DND-41 (cell line): Measurements from ENCODE around the gene KCNK15.

Experiments
- ATAC-seq: fragments of 200-7000 bp; cut with Tn5 transposase; 3 replicates; pipeline ENCODE4 v1.9.1; 2021; ENCODE audit warnings: low read depth; ENCODE audit not compliant: insufficient read depth
- DNase-seq: peaks from one replicate; pipeline ENCODE4 v3.0.0-alpha.2; 2020
- H2AFZ ChIP-seq: 2 replicates; pipeline ENCODE4 v1.6.0; 2012; ENCODE audit warnings: low read depth, low read length
- H3K27ac ChIP-seq: 2 replicates; pipeline ENCODE4 v1.5.1; 2012; ENCODE audit warnings: low read length, inconsistent platforms
- H3K27me3 ChIP-seq: fragments of 200-600 bp; sonication (generic); 2 replicates; pipeline ENCODE4 v1.6.0; 2012; ENCODE audit warnings: low read length, mild to moderate bottlenecking, inconsistent platforms; ENCODE audit not compliant: insufficient read depth, poor library complexity
- H3K36me3 ChIP-seq: 2 replicates; pipeline ENCODE4 v1.5.1; 2012; ENCODE audit warnings: low read length, inconsistent platforms; ENCODE audit not compliant: insufficient read depth
- H3K4me1 ChIP-seq: 2 replicates; pipeline ENCODE4 v1.5.1; 2012; ENCODE audit warnings: mild to moderate bottlenecking, low read length; ENCODE audit not compliant: insufficient read depth
- H3K4me2 ChIP-seq: 2 replicates; pipeline ENCODE4 v1.6.0; 2012; ENCODE audit warnings: mild to moderate bottlenecking, moderate library complexity, low read length, inconsistent platforms; ENCODE audit not compliant: insufficient read depth
- H3K4me3 ChIP-seq, 2 experiments: fragments of 200-600 bp in 1 of 2; shearing (Covaris generic) in 1 of 2; 2 replicates each; pipeline ENCODE4 v1.5.1; 2012 to 2016; ENCODE audit warnings: inconsistent platforms in 2 of 2, low read length in 2 of 2, mild to moderate bottlenecking in 2 of 2, low read depth in 1 of 2, moderate library complexity in 1 of 2
- H3K79me2 ChIP-seq: 2 replicates; pipeline ENCODE4 v1.6.0; 2012; ENCODE audit warnings: low read length, inconsistent platforms; ENCODE audit not compliant: insufficient read depth
- H3K9ac ChIP-seq: 2 replicates; pipeline ENCODE4 v1.6.0; 2012; ENCODE audit warnings: low read depth, mild to moderate bottlenecking, inconsistent platforms, low read length, moderate library complexity
- H3K9me3 ChIP-seq: 2 replicates; pipeline ENCODE4 v1.5.1; 2012; ENCODE audit warnings: low read length, moderate library complexity, mild to moderate bottlenecking, inconsistent platforms; ENCODE audit not compliant: insufficient read depth, severe bottlenecking
- H4K20me1 ChIP-seq: 2 replicates; pipeline ENCODE4 v1.6.0; 2012; ENCODE audit warnings: low read length; ENCODE audit not compliant: insufficient read depth
- EZH2 ChIP-seq: IDR thresholded peaks from 3 replicates; pipeline ENCODE4 v1.6.1; 2012; ENCODE audit warnings: borderline replicate concordance, low read depth, mild to moderate bottlenecking, moderate library complexity, low read length, inconsistent platforms; ENCODE audit not compliant: severe bottlenecking
- TF ChIP-seq, protein P1 (sequence below): IDR thresholded peaks from 2 replicates; pipeline ENCODE4 v1.5.1; 2012; ENCODE audit warnings: borderline replicate concordance, low read length, moderate library complexity, mild to moderate bottlenecking; ENCODE audit not compliant: poor library complexity, severe bottlenecking; ENCODE audit errors: extremely low read depth

The KCNK15 gene

GRCh38 chr20:44720621-44720996 lies 25.1 kb upstream of the KCNK15 start:
- Histone ChIP-seq H3K4me1 (no peaks in the 10 kb centered on the region), H4K20me1 (no peaks in the 10 kb centered on the region; the same call in 1 of the 2 replicates), H3K36me3 (no peaks in the 10 kb centered on the region), H3K9ac (no peak overlapping the region), H2AFZ (no peak overlapping the region), H3K4me3 (no peak overlapping the region), H3K9me3 (no peaks in the 10 kb centered on the region), H3K79me2 (no peaks in the 10 kb centered on the region), H3K27ac (no peak overlapping the region), H3K4me2 (no peak overlapping the region), H3K27me3 (no peaks in the 10 kb centered on the region)
- ATAC-seq (no peak), DNase-seq (no peak)
- TF ChIP-seq, protein P1, sequence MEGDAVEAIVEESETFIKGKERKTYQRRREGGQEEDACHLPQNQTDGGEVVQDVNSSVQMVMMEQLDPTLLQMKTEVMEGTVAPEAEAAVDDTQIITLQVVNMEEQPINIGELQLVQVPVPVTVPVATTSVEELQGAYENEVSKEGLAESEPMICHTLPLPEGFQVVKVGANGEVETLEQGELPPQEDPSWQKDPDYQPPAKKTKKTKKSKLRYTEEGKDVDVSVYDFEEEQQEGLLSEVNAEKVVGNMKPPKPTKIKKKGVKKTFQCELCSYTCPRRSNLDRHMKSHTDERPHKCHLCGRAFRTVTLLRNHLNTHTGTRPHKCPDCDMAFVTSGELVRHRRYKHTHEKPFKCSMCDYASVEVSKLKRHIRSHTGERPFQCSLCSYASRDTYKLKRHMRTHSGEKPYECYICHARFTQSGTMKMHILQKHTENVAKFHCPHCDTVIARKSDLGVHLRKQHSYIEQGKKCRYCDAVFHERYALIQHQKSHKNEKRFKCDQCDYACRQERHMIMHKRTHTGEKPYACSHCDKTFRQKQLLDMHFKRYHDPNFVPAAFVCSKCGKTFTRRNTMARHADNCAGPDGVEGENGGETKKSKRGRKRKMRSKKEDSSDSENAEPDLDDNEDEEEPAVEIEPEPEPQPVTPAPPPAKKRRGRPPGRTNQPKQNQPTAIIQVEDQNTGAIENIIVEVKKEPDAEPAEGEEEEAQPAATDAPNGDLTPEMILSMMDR: no peak
- no peak for TF ChIP-seq EZH2

GRCh38 chr20:44720997-44721784 lies 24.5 kb upstream of the KCNK15 start:
- Histone ChIP-seq H3K4me2 (no peak overlapping the region), H3K27ac (no peak overlapping the region), H2AFZ (no peak overlapping the region), H3K36me3 (no peaks in the 10 kb centered on the region), H4K20me1 (no peaks in the 10 kb centered on the region; the same call in 1 of the 2 replicates), H3K27me3 (no peaks in the 10 kb centered on the region), H3K9me3 (no peaks in the 10 kb centered on the region), H3K4me3 (no peak overlapping the region), H3K9ac (no peak overlapping the region), H3K4me1 (no peaks in the 10 kb centered on the region), H3K79me2 (no peaks in the 10 kb centered on the region)
- DNase-seq (no peak), ATAC-seq (no peak)
- TF ChIP-seq EZH2: no peak
- TF ChIP-seq, protein P1: no peak

DNA sequence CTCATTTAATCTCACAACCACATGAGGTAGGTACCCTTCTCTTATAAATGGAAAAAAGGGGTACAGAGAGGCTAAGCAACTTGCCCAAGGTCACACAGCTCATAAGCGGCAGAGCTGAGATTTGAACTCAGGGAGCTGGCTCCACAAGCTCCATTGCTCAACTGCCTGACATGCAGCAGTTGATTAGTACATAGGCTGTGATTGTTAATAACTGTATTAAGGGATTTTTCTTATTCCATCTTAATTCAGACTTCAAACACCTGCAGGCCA lies 23.9 kb upstream of the KCNK15 start:
- H2AFZ ChIP-seq: no peak overlapping the region
- H3K36me3 ChIP-seq: no peaks in the 10 kb centered on the region
- H3K4me2 ChIP-seq: no peak overlapping the region
- DNase-seq (no peak), ATAC-seq (no peak)
- TF ChIP-seq, protein P1: no peak
- no peak for TF ChIP-seq EZH2
- no peaks in the 10 kb centered on the region; the same call in 1 of the 2 replicates for H4K20me1 ChIP-seq
- H3K27ac ChIP-seq: no peak overlapping the region
- no peaks in the 10 kb centered on the region for H3K27me3 ChIP-seq
- no peak overlapping the region for H3K4me3 ChIP-seq
- no peaks in the 10 kb centered on the region for H3K4me1 ChIP-seq
- no peaks in the 10 kb centered on the region for H3K79me2 ChIP-seq
- H3K9ac ChIP-seq: no peak overlapping the region
- H3K9me3 ChIP-seq: no peaks in the 10 kb centered on the region

GRCh38 chr20:44722990-44723389 lies 22.7 kb upstream of the KCNK15 start:
- Histone ChIP-seq H3K36me3 (no peaks in the 10 kb centered on the region), H3K27me3 (no peaks in the 10 kb centered on the region), H3K79me2 (no peaks in the 10 kb centered on the region), H3K9ac (no peak overlapping the region), H3K4me3 (no peak overlapping the region), H3K9me3 (no peaks in the 10 kb centered on the region), H3K27ac (no peak overlapping the region), H3K4me2 (no peak overlapping the region), H2AFZ (no peak overlapping the region), H3K4me1 (no peaks in the 10 kb centered on the region), H4K20me1 (no peaks in the 10 kb centered on the region)
- ATAC-seq (no peak), DNase-seq (no peak)
- TF ChIP-seq, protein P1: no peak
- no peak for TF ChIP-seq EZH2
